K562 treated with DMSO at 1 percent for 48 hours (cell line): ENCODE measurements around the gene OR51S1. TPM values are rescaled to one million over a fixed set of nuclear protein-coding genes. Genes with fewer than 3 reads are reported as not detected.

Experiments used
- total RNA-seq: library from RNA; unstranded; fragments of 300-600 nt; gene quantifications from 2 replicates; pipeline ENCODE4 v1.2.3, GENCODE V29; 2022; ENCODE audit warnings: low replicate concordance; ENCODE audit errors: extremely low read depth

The OR51S1 gene
- not detected in 2 replicates for total RNA-seq

GRCh38 chr11:4848908-4849532 lies at the start of gene OR51S1:
TSS of gene OR51S1 (minus strand) at chr11:4849208. CDS start at chr11:4849208, 0 bp downstream.

DNA sequence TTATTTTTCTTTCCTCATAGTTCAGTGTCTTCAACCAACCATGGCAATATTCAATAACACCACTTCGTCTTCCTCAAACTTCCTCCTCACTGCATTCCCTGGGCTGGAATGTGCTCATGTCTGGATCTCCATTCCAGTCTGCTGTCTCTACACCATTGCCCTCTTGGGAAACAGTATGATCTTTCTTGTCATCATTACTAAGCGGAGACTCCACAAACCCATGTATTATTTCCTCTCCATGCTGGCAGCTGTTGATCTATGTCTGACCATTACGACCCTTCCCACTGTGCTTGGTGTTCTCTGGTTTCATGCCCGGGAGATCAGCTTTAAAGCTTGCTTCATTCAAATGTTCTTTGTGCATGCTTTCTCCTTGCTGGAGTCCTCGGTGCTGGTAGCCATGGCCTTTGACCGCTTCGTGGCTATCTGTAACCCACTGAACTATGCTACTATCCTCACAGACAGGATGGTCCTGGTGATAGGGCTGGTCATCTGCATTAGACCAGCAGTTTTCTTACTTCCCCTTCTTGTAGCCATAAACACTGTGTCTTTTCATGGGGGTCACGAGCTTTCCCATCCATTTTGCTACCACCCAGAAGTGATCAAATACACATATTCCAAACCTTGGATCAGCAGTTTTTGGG lies 33.0 kb upstream of the OR51S1 start, which contains the start of gene OR51T1:
Gene OR51T1 (plus strand): TSS at position 41 of the 641 bp plus-strand sequence. CDS start 0 bp downstream, at position 41.

DNA sequence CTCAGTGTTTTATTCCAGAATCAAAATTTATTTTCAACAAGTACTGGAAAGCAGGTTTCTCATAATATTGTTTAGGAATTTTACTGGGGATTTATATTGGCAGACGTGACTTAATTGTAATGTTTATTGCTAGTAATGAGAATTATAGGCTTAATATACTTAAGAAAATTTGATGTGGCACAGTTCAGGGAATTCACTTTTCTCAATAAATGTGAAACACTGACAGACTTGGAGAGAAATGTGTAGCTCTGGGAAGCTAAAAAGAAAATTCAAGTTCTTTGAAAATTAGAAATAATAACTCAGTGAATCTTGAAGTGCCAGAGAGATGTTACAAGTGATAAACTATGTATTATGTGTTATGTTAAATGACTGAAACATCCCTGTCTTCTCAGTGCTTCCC lies 28.0 kb downstream of the OR51S1 start, which contains the start of gene OR51F2:
Gene OR51F2 (plus strand): TSS at position 301 of the 400 bp plus-strand sequence. CDS start 101 bp downstream, outside the sequence.

DNA sequence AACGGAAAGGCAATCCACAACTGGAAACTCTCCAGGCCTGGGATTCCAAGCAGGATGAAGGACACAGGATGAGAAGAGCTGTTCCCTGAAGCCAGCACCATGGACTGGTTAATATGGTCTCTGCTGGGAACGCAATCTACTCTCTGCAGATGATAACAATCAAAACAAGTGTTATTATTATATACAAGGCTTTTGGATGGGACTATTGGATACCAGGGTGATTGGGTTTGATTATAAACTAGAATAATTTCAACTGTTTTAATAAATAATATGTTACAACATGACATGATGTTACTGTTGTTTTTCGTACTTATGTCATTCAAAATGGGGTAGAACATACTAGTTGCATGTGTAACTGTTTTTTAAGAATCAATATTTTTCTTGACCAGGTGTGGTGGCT lies 44.7 kb downstream of the OR51S1 start, which contains the start of gene OR52R1:
Gene OR52R1 (minus strand): TSS at position 101 of the 400 bp plus-strand sequence. CDS start 0 bp downstream, at position 101.

Other genes with a start within 250 kb of the OR51S1 start
- not detected in 2 replicates for gene TRIM68, start 241.0 kb downstream of the OR51S1 start, total RNA-seq
- gene OR51D1, start 211.7 kb downstream of the OR51S1 start, total RNA-seq = not detected in 2 replicates
- not detected in 2 replicates for gene OR51E1, start 205.2 kb downstream of the OR51S1 start, total RNA-seq
- not detected in 2 replicates for gene OR51E2, start 151.4 kb downstream of the OR51S1 start, total RNA-seq
- not detected in 2 replicates for gene MMP26, start 144.4 kb downstream of the OR51S1 start, total RNA-seq
- not detected in 2 replicates for gene OR51F1, start 79.3 kb downstream of the OR51S1 start, total RNA-seq
- gene OR52R1, start 44.8 kb downstream of the OR51S1 start, total RNA-seq = not detected in 2 replicates
- not detected in 2 replicates for gene OR51F2, start 27.9 kb downstream of the OR51S1 start, total RNA-seq
- not detected in 2 replicates for gene OR51T1, start 32.7 kb upstream of the OR51S1 start, total RNA-seq
- not detected in 2 replicates for gene OR51A7, start 54.6 kb upstream of the OR51S1 start, total RNA-seq
- not detected in 2 replicates for gene OR51G2, start 70.1 kb upstream of the OR51S1 start, total RNA-seq
- gene OR51G1, start 75.1 kb upstream of the OR51S1 start, total RNA-seq = not detected in 2 replicates
- gene OR51A4, start 98.4 kb upstream of the OR51S1 start, total RNA-seq = not detected in 2 replicates
- not detected in 2 replicates for gene OR51A2, start 106.5 kb upstream of the OR51S1 start, total RNA-seq
- gene OR51L1, start 145.6 kb upstream of the OR51S1 start, total RNA-seq = not detected in 2 replicates
- not detected in 2 replicates for gene OR52J3, start 197.3 kb upstream of the OR51S1 start, total RNA-seq
- not detected in 2 replicates for gene OR52E2, start 210.4 kb upstream of the OR51S1 start, total RNA-seq
- not detected in 2 replicates for gene OR52E1, start 220.4 kb upstream of the OR51S1 start, total RNA-seq